Measurements from ENCODE around the gene EIF3F. TPM values are rescaled to one million over a fixed set of nuclear protein-coding genes. Genes with fewer than 3 reads are reported as not detected.

EIF3F gene
- total RNA-seq, 1 experiment from 2014 or later, result 309 TPM

- DNase-seq (ENCODE audit: unreplicated experiment), result no peak
- Mint-ChIP-seq H3K36me3 (ENCODE audit: insufficient read depth, unreplicated experiment) (peaks cover 46% of the 10 kb centered on the region), H3K27ac (ENCODE audit: low read depth, unreplicated experiment) (no peak overlapping the region), H3K27me3 (ENCODE audit: insufficient read depth, unreplicated experiment) (no peaks in the 10 kb centered on the region), H3K4me3 (ENCODE audit: unreplicated experiment) (no peak overlapping the region), H3K9me3 (ENCODE audit: unreplicated experiment) (no peaks in the 10 kb centered on the region), H3K4me1 (ENCODE audit: insufficient read depth, unreplicated experiment) (no peaks in the 10 kb centered on the region)
- TF ChIP-seq, protein P1, sequence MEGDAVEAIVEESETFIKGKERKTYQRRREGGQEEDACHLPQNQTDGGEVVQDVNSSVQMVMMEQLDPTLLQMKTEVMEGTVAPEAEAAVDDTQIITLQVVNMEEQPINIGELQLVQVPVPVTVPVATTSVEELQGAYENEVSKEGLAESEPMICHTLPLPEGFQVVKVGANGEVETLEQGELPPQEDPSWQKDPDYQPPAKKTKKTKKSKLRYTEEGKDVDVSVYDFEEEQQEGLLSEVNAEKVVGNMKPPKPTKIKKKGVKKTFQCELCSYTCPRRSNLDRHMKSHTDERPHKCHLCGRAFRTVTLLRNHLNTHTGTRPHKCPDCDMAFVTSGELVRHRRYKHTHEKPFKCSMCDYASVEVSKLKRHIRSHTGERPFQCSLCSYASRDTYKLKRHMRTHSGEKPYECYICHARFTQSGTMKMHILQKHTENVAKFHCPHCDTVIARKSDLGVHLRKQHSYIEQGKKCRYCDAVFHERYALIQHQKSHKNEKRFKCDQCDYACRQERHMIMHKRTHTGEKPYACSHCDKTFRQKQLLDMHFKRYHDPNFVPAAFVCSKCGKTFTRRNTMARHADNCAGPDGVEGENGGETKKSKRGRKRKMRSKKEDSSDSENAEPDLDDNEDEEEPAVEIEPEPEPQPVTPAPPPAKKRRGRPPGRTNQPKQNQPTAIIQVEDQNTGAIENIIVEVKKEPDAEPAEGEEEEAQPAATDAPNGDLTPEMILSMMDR (IDR thresholded peaks at IDR 0.05; ENCODE audit: unreplicated experiment), result no peak
- intact Hi-C loops (cut with micrococcal nuclease), result loop anchor here (10.0 kb wide), 1 partner anchor 564 kb away; no protein-coding TSS in a partner anchor
- ChIA-PET CTCF (interaction anchor here (16.2 kb wide), 1 partner anchor 93 kb away, joined by 675 read pairs; no protein-coding TSS in a partner anchor), POLR2A (no interaction called here)
- BruUV-seq (replicated peaks), result no TSS peak
Measured at GRCh38 chr11:8000390-8000789, 13.3 kb downstream of the EIF3F start.

DNA sequence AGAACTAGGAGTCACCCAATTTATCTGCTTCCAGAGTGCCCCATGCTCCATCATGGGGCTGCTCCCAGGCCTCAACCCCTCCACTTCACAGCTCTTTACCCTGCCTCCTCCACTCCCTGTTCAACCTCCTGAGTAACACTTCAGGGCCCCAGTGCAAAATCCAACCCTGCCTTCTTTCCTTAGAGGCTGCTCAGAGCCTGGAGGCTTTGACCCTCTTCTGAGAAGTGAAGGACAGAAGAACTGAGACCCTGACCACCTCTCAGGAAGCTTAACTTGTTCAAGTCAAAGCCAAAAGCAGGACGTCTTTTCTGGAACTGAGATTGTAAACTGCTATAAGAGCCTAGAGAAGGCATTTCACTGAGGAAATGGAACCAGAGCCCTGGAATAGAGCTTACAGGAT is 15.5 kb downstream of the EIF3F start:
- TF ChIP-seq, protein P1 (IDR thresholded peaks at IDR 0.05; ENCODE audit: unreplicated experiment), result no peak
- DNase-seq (ENCODE audit: unreplicated experiment), result no peak
- H3K4me3 Mint-ChIP-seq (ENCODE audit: unreplicated experiment), result no peak overlapping the region
- H3K27ac Mint-ChIP-seq (ENCODE audit: low read depth, unreplicated experiment), result no peak overlapping the region
- H3K9me3 Mint-ChIP-seq (ENCODE audit: unreplicated experiment), result no peaks in the 10 kb centered on the region
- H3K27me3 Mint-ChIP-seq (ENCODE audit: insufficient read depth, unreplicated experiment), result no peaks in the 10 kb centered on the region
- peaks cover 23% of the 10 kb centered on the region for H3K36me3 Mint-ChIP-seq (ENCODE audit: insufficient read depth, unreplicated experiment)
- ChIA-PET CTCF (interaction anchor here (0.5 to 16.2 kb wide), 7 partner anchors 9 to 190 kb away, joined by 3 to 675 read pairs (median 5); partner anchors contain the start of gene EIF3F), POLR2A (interaction anchor here (1.1 kb wide), 1 partner anchor 16 kb away, joined by 3 read pairs; the partner anchor contains the start of gene EIF3F)
- H3K4me1 Mint-ChIP-seq (ENCODE audit: insufficient read depth, unreplicated experiment), result no peaks in the 10 kb centered on the region
- intact Hi-C loops (cut with micrococcal nuclease), result loop anchor here (10.0 kb wide), 1 partner anchor 562 kb away; no protein-coding TSS in a partner anchor
- BruUV-seq (replicated peaks), result no TSS peak

- BruUV-seq (replicated peaks), result no TSS peak
- POLR2A ChIA-PET, result interaction anchor here (1.1 kb wide), 1 partner anchor 16 kb away, joined by 3 read pairs; the partner anchor contains the start of gene EIF3F
- DNase-seq (ENCODE audit: unreplicated experiment), result no peak
- no peak overlapping the region for H3K4me3 Mint-ChIP-seq (ENCODE audit: unreplicated experiment)
- intact Hi-C loops (cut with micrococcal nuclease), result loop anchor here (10.0 kb wide), 1 partner anchor 562 kb away; no protein-coding TSS in a partner anchor
- H3K27me3 Mint-ChIP-seq (ENCODE audit: insufficient read depth, unreplicated experiment), result no peaks in the 10 kb centered on the region
- no peaks in the 10 kb centered on the region for H3K4me1 Mint-ChIP-seq (ENCODE audit: insufficient read depth, unreplicated experiment)
- CTCF ChIA-PET, result interaction anchor here (0.7 to 16.2 kb wide), 6 partner anchors 9 to 190 kb away, joined by 3 to 675 read pairs (median 6); partner anchors contain the start of gene EIF3F
- peaks cover 18% of the 10 kb centered on the region for H3K36me3 Mint-ChIP-seq (ENCODE audit: insufficient read depth, unreplicated experiment)
- H3K27ac Mint-ChIP-seq (ENCODE audit: low read depth, unreplicated experiment), result no peak overlapping the region
- no peaks in the 10 kb centered on the region for H3K9me3 Mint-ChIP-seq (ENCODE audit: unreplicated experiment)
- TF ChIP-seq, protein P1 (IDR thresholded peaks at IDR 0.05; ENCODE audit: unreplicated experiment), result no peak
Measured at GRCh38 chr11:8003187-8003586, 16.1 kb downstream of the EIF3F start.

- intact Hi-C loops (cut with micrococcal nuclease), result loop anchor here (10.0 kb wide), 1 partner anchor 561 kb away; no protein-coding TSS in a partner anchor
- POLR2A ChIA-PET, result no interaction called here
- BruUV-seq (replicated peaks), result TSS peak; percentile 13
- peaks cover 13% of the 10 kb centered on the region for H3K36me3 Mint-ChIP-seq (ENCODE audit: insufficient read depth, unreplicated experiment)
- CTCF ChIA-PET, result interaction anchor here (0.6 to 16.2 kb wide), 8 partner anchors 9 to 189 kb away, joined by 3 to 675 read pairs (median 4); partner anchors contain the start of gene EIF3F
- H3K27ac Mint-ChIP-seq (ENCODE audit: low read depth, unreplicated experiment), result no peak overlapping the region
- DNase-seq (ENCODE audit: unreplicated experiment), result no peak
- no peaks in the 10 kb centered on the region for H3K27me3 Mint-ChIP-seq (ENCODE audit: insufficient read depth, unreplicated experiment)
- no peaks in the 10 kb centered on the region for H3K9me3 Mint-ChIP-seq (ENCODE audit: unreplicated experiment)
- no peak overlapping the region for H3K4me3 Mint-ChIP-seq (ENCODE audit: unreplicated experiment)
- TF ChIP-seq, protein P1 (IDR thresholded peaks at IDR 0.05; ENCODE audit: unreplicated experiment), result no peak
- no peaks in the 10 kb centered on the region for H3K4me1 Mint-ChIP-seq (ENCODE audit: insufficient read depth, unreplicated experiment)
Measured at GRCh38 chr11:8004008-8004407, 16.9 kb downstream of the EIF3F start.

All from MCF 10A (cell line).